HepG2 (cell line): ENCODE data around the gene ATP7B. TPM values are rescaled to one million over a fixed set of nuclear protein-coding genes. Genes with fewer than 3 reads are reported as not detected.

ENCODE experiments used
- ATAC-seq: fragments of 200-7000 bp; cut with Tn5 transposase; 3 replicates; pipeline ENCODE4 v1.9.1; 2020; ENCODE audit warnings: mild to moderate bottlenecking, moderate library complexity
- BruUV-seq: library from RNA; stranded (reverse); fragments of 400-500 nt; replicated peaks from 2 replicates; lab custom pipeline; 2021; lab: Mats Ljungman, UMichigan
- CTCF ChIA-PET: fragments of 300-600 bp; formaldehyde crosslinking; extraction: SDS; loops from one replicate; lab custom pipeline; 2021; ENCODE audit warnings: low total read pairs, inconsistent platforms, low intra/inter-chr PET ratio; lab: Yijun Ruan, JAX
- POLR2A ChIA-PET: fragments of 350-600 bp; sonication (Branson Sonifier 250); formaldehyde crosslinking; loops from one replicate; lab custom pipeline; 2020; ENCODE audit warnings: antibody characterized with exemption, inconsistent platforms; lab: Yijun Ruan, JAX
- DNase-seq: peaks from one replicate; pipeline ENCODE4 v3.0.0-alpha.2; 2015; ENCODE audit warnings: low spot score
- FAIRE-seq: peaks from 3 replicates; lab custom pipeline; 2011; peaks lifted over from hg19 to GRCh38; lab: Jason Lieb, UNC
- H2AFZ ChIP-seq: one replicate; pipeline ENCODE4 v1.6.1; 2011; ENCODE audit warnings: low read length, inconsistent platforms
- H3K27ac ChIP-seq: fragments of 300-600 bp; 3 replicates; pipeline ENCODE4 v1.8.0; 2011; ENCODE audit warnings: mixed run types, mild to moderate bottlenecking, mixed read lengths, low read length, inconsistent platforms; ENCODE audit not compliant: insufficient read depth; ENCODE audit errors: extremely low read length
- H3K27me3 ChIP-seq, 2 experiments: fragments of 200-600 bp in 1 of 2; 2 replicates in 1 of 2; 3 replicates in 1 of 2; pipeline versions ENCODE4 v1.6.0 to v1.8.0; 2011; ENCODE audit warnings: low read length in 2 of 2, mild to moderate bottlenecking in 2 of 2, moderate library complexity in 2 of 2, inconsistent platforms in 1 of 2; ENCODE audit not compliant: insufficient read depth in 2 of 2, control insufficient read depth in 1 of 2
- H3K36me3 ChIP-seq, 2 experiments: fragments of 200-600 bp in 1 of 2; replicated peaks in 1 of 2; 2 replicates in 1 of 2; 3 replicates in 1 of 2; pipeline versions ENCODE4 v1.5.1 to v1.8.0; 2011; ENCODE audit warnings: low read length in 2 of 2, inconsistent platforms in 1 of 2; ENCODE audit not compliant: insufficient read depth in 2 of 2, control insufficient read depth in 1 of 2
- H3K4me1 ChIP-seq: 2 replicates; pipeline ENCODE4 v1.5.1; 2012; ENCODE audit warnings: low read length, inconsistent platforms; ENCODE audit not compliant: insufficient read depth
- H3K4me2 ChIP-seq: 2 replicates; pipeline ENCODE4 v1.6.0; 2011; ENCODE audit warnings: low read depth, low read length, inconsistent platforms
- H3K4me3 ChIP-seq, 3 experiments: fragments of 200-600 bp in 1 of 3; sonication (generic), shearing (Covaris generic) in 1 of 3; replicated peaks in 1 of 3; 2 replicates each; pipeline ENCODE4 v1.5.1; 2011 to 2016; ENCODE audit warnings: low read length in 3 of 3, inconsistent platforms in 2 of 3, low read depth in 2 of 3, mild to moderate bottlenecking in 2 of 3, control low read depth in 1 of 3, mixed read lengths in 1 of 3; ENCODE audit not compliant: insufficient read depth in 1 of 3
- H3K79me2 ChIP-seq: one replicate; pipeline ENCODE4 v1.6.1; 2011; ENCODE audit warnings: low read length, inconsistent platforms; ENCODE audit not compliant: insufficient read depth
- H3K9ac ChIP-seq: 2 replicates; pipeline ENCODE4 v1.6.0; 2011; ENCODE audit warnings: mild to moderate bottlenecking, low read depth, low read length, inconsistent platforms; ENCODE audit not compliant: insufficient read depth
- H3K9me3 ChIP-seq: 2 replicates; pipeline ENCODE4 v1.5.1; 2012; ENCODE audit warnings: mild to moderate bottlenecking, low read length
- H4K20me1 ChIP-seq: 2 replicates; pipeline ENCODE4 v1.6.0; 2011; ENCODE audit warnings: inconsistent platforms, mild to moderate bottlenecking, low read length, moderate library complexity; ENCODE audit not compliant: insufficient read depth
- CEBPB ChIP-seq: IDR thresholded peaks from 2 replicates; pipeline ENCODE4 v1.6.1; 2011; ENCODE audit warnings: low read depth, low read length, improper control_type of control experiment, borderline replicate concordance
- ESRRA ChIP-seq: sonication (generic); formaldehyde crosslinking; IDR thresholded peaks from 2 replicates; pipeline ENCODE4 v1.5.1; 2020; ENCODE audit warnings: mild to moderate bottlenecking, low read depth, missing genetic modification reagents
- ISL2 ChIP-seq: sonication (generic); formaldehyde crosslinking; IDR thresholded peaks from 2 replicates; pipeline ENCODE4 v1.5.0; 2020; ENCODE audit warnings: missing genetic modification reagents
- NFATC3 ChIP-seq: sonication (generic); formaldehyde crosslinking; IDR thresholded peaks from 2 replicates; pipeline ENCODE4 v1.5.1; 2020; ENCODE audit warnings: mild to moderate bottlenecking, missing genetic modification reagents
- PHB2 ChIP-seq: fragments of 450-650 bp; IDR thresholded peaks from 2 replicates; pipeline ENCODE4 v1.6.1; 2018; ENCODE audit not compliant: partially characterized antibody
- TBL1XR1 ChIP-seq: fragments of 150-350 bp; IDR thresholded peaks from 2 replicates; pipeline ENCODE4 v1.6.1; 2014; ENCODE audit warnings: borderline replicate concordance, low read length; ENCODE audit not compliant: partially characterized antibody
- TFDP1 ChIP-seq: IDR thresholded peaks from 2 replicates; pipeline ENCODE4 v1.6.1; 2016; ENCODE audit warnings: missing compliant biosample characterization, missing genetic modification reagents, borderline replicate concordance
- ZBTB1 ChIP-seq: sonication (generic); formaldehyde crosslinking; IDR thresholded peaks from 2 replicates; pipeline ENCODE4 v1.4.0; 2020; ENCODE audit warnings: missing genetic modification reagents, borderline replicate concordance
- ZMYM3 ChIP-seq: sonication (generic); formaldehyde crosslinking; IDR thresholded peaks from 2 replicates; pipeline ENCODE4 v1.5.1; 2020; ENCODE audit warnings: mild to moderate bottlenecking, missing genetic modification reagents
- ZNF431 ChIP-seq: sonication (generic); formaldehyde crosslinking; IDR thresholded peaks from 2 replicates; pipeline ENCODE4 v1.9.0; 2022; ENCODE audit warnings: missing genetic modification reagents, low read depth, mild to moderate bottlenecking, borderline replicate concordance
- ZNF503 ChIP-seq: sonication (generic); formaldehyde crosslinking; IDR thresholded peaks from 2 replicates; pipeline ENCODE4 v1.4.0; 2020; ENCODE audit warnings: missing genetic modification reagents
- ZNF746 ChIP-seq: sonication (generic); formaldehyde crosslinking; IDR thresholded peaks from 2 replicates; pipeline ENCODE4 v1.8.0; 2022; ENCODE audit warnings: mild to moderate bottlenecking, missing genetic modification reagents
- WGBS: methylation state at CpG from one replicate; pipeline ENCODE4 v1.1.6; 2017; ENCODE audit warnings: low lambda C conversion rate; 5-methylcytosine and 5-hydroxymethylcytosine counted together
- in situ Hi-C: cut with HindIII; loops from 2 replicates; pipeline ENCODE4 v1.10.0; 2017; ENCODE audit warnings: low pct_unique_long_range_greater_than_20kb; ENCODE audit not compliant: extremely low pct_ligation_motif_present
- intact Hi-C: fragments of 100-400 bp; cut with micrococcal nuclease; formaldehyde crosslinking; loops from one replicate; pipeline ENCODE4 v1.10.0; 2022; ENCODE audit not compliant: unreplicated experiment
- polyA plus RNA-seq, 8 experiments: library from polyadenylated mRNA; depleted of rRNA in 3 of 8; stranded (reverse) in 7 of 8; unstranded in 1 of 8; fragments of >200 nt; fragmentation: Illumina TruSeq in 4 of 8; extraction: Trizol in 4 of 8; gene quantifications; 2 replicates each; pipeline versions ENCODE4 v1.2.1 to v1.2.3, GENCODE V29; 2011 to 2016; ENCODE audit warnings: low read depth in 4 of 8, missing spikeins in 1 of 8, mixed read lengths in 1 of 8; ENCODE audit not compliant: insufficient read depth in 1 of 8
- total RNA-seq, 5 experiments: library from RNA; depleted of rRNA; stranded (reverse); fragments of >200 nt; fragmentation: Illumina TruSeq; extraction: Trizol; gene quantifications; 2 replicates each; pipeline ENCODE4 v1.2.3, GENCODE V29; 2016; ENCODE audit warnings: low read depth in 1 of 5
- TF ChIP-seq, protein P1 (sequence below): sonication (generic); formaldehyde crosslinking; IDR thresholded peaks from 2 replicates; pipeline ENCODE4 v1.5.0; 2020; ENCODE audit warnings: mild to moderate bottlenecking, missing genetic modification reagents

ATP7B gene
- total and polyA plus RNA-seq, 2 of the 13 experiments (the other 11 are each of a cell fraction or from before 2014, with no cell fraction given) = 31.8 to 57.4 TPM

DNA sequence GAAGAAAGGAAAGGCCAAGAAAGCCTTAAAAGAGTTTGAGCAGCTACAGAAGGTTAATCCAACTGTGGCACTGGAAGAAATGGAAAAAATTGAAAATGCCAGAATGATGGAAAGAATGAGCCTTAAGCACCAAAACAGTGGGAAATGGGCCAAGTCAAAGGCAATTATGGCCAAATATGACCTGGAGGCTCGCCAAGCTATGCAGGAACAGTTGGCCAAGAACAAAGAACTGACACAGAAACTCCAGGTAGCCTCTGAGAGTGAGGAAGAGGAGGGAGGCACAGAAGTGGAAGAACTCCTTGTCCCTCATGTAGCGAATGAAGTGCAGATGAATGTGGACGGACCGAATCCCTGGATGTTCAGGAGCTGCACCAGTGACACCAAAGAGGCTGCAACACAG lies 18.3 kb upstream of the ATP7B start:
- in situ Hi-C loops = no loop called here
- Histone ChIP-seq H3K4me2 (no peak overlapping the region), H3K9ac (no peak overlapping the region), H3K27ac (no peak overlapping the region), H3K4me3 (no peak overlapping the region), H3K79me2 (peaks cover 13% of the 10 kb centered on the region), H2AFZ (no peak overlapping the region), H4K20me1 (0 out of 2 replicates have a peak, but pooled peaks cover 5% of the 10 kb centered on the region)
- WGBS = 97% methylated on average over 4 of the region's 4 CpGs
- CTCF ChIA-PET = no interaction called here
- no TSS peak for BruUV-seq
- no peak for ATAC-seq
- TF ChIP-seq, protein P1, sequence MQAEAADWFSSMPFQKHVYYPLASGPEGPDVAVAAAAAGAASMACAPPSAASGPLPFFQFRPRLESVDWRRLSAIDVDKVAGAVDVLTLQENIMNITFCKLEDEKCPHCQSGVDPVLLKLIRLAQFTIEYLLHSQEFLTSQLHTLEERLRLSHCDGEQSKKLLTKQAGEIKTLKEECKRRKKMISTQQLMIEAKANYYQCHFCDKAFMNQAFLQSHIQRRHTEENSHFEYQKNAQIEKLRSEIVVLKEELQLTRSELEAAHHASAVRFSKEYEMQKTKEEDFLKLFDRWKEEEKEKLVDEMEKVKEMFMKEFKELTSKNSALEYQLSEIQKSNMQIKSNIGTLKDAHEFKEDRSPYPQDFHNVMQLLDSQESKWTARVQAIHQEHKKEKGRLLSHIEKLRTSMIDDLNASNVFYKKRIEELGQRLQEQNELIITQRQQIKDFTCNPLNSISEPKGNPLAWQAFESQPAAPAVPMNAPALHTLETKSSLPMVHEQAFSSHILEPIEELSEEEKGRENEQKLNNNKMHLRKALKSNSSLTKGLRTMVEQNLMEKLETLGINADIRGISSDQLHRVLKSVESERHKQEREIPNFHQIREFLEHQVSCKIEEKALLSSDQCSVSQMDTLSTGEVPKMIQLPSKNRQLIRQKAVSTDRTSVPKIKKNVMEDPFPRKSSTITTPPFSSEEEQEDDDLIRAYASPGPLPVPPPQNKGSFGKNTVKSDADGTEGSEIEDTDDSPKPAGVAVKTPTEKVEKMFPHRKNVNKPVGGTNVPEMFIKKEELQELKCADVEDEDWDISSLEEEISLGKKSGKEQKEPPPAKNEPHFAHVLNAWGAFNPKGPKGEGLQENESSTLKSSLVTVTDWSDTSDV (CRISPR knock-in tag) = no peak
- TF ChIP-seq ISL2 (CRISPR knock-in tag) = no peak
- TF ChIP-seq, all 625 proteins: peak for 0
- DNase-seq (no peak), FAIRE-seq (no peak)
- Histone ChIP-seq H3K4me1 (peaks cover 41% of the 10 kb centered on the region), H3K9me3 (no peaks in the 10 kb centered on the region), H3K36me3 (peaks cover 2 to 19% of the 10 kb centered on the region in 2 experiments; a peak in 4 of 5 replicates), H3K27me3 (no peaks in the 10 kb centered on the region)
- POLR2A ChIA-PET = interaction anchor here (1.2 to 1.8 kb wide), 2 partner anchors 17 to 51 kb away, joined by 3 to 4 read pairs; partner anchors contain the start of gene ALG11
- intact Hi-C loops = loop anchor here (5.0 kb wide), 2 partner anchors 42 to 43 kb away; no protein-coding TSS in a partner anchor

DNA sequence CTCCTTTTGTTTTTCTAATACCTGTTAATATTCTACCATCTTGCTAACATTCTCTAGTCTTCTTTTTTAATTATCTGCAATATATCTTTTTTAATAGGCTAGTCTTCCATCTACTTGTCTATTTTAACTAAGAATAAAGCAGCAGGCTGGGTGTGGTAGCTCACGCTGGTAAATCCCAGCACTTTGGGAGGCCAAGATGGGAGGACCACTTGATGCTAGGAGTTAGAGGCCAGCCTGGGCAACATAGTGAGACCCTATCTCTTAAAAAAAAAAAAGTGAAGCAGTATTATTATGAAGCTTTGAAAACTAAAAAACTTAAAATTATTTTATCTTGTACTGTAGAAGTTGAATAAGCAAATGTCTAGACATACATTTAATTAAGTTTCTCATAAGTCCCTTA lies 16.6 kb upstream of the ATP7B start:
- WGBS = 100% methylated on average over 1 of the region's 1 CpG
- H2AFZ ChIP-seq = no peak overlapping the region
- ChIA-PET POLR2A (no interaction called here), CTCF (no interaction called here)
- H3K4me1 ChIP-seq = peaks cover 45% of the 10 kb centered on the region
- BruUV-seq = no TSS peak
- no peak for ATAC-seq
- no peaks in the 10 kb centered on the region for H3K27me3 ChIP-seq
- no peak overlapping the region for H3K4me2 ChIP-seq
- no peak overlapping the region for H3K27ac ChIP-seq
- DNase-seq = no peak
- H3K9ac ChIP-seq = no peak overlapping the region
- in situ Hi-C loops (no loop called here), intact Hi-C loops (loop anchor here (2.0 to 5.0 kb wide), 3 partner anchors 41 to 89 kb away; no protein-coding TSS in a partner anchor)
- H3K9me3 ChIP-seq = no peaks in the 10 kb centered on the region
- FAIRE-seq = no peak
- H3K79me2 ChIP-seq = peaks cover 13% of the 10 kb centered on the region
- H3K36me3 ChIP-seq = peaks cover 2 to 19% of the 10 kb centered on the region in 2 experiments; a peak in 4 of 5 replicates
- H3K4me3 ChIP-seq = no peak overlapping the region
- 0 out of 2 replicates have a peak, but pooled peaks cover 5% of the 10 kb centered on the region for H4K20me1 ChIP-seq
- TF ChIP-seq ESRRA (no peak), PHB2 (no peak), ZBTB1 (CRISPR knock-in tag) (no peak), ZNF503 (CRISPR knock-in tag) (no peak), ZNF431 (CRISPR knock-in tag) (no peak), TFDP1 (CRISPR knock-in tag) (no peak), NFATC3 (no peak), TBL1XR1 (no peak), CEBPB (no peak), ZNF746 (CRISPR knock-in tag) (no peak), ZMYM3 (CRISPR knock-in tag) (no peak)
